PC-9 (cell line): Measurements from ENCODE around the gene IL1RAPL1. TPM values are rescaled to one million over a fixed set of nuclear protein-coding genes. Genes with fewer than 3 reads are reported as not detected.

ENCODE experiments used
- BruUV-seq: library from RNA; stranded (reverse); fragments of 400-500 nt; replicated peaks from 2 replicates; lab custom pipeline; 2021; lab: Mats Ljungman, UMichigan
- CTCF ChIA-PET: fragments of 300-600 bp; sonication (Branson Sonifier 250); formaldehyde crosslinking; loops from one replicate; lab custom pipeline; 2022; ENCODE audit warnings: antibody characterized with exemption; lab: Charles Lee
- POLR2A ChIA-PET: fragments of 300-600 bp; sonication (Branson Sonifier 250); formaldehyde crosslinking; loops from one replicate; lab custom pipeline; 2022; ENCODE audit warnings: antibody characterized with exemption; ENCODE audit not compliant: unreplicated experiment; lab: Charles Lee
- DNase-seq, 2 experiments: peaks; one replicate each; pipeline versions ENCODE4 v3.0.0 to v3.0.0-alpha.2; 2015 to 2022; ENCODE audit warnings: mixed read lengths in 1 of 2
- H2AFZ ChIP-seq: fragments of 200-600 bp; sonication (generic); 2 replicates; pipeline ENCODE4 v1.8.1; 2017; ENCODE audit warnings: antibody characterized with exemption
- H3F3A ChIP-seq: fragments of 200-600 bp; sonication (generic); 2 replicates; pipeline ENCODE4 v1.8.1; 2017; ENCODE audit warnings: antibody characterized with exemption, mild to moderate bottlenecking, low read depth; ENCODE audit not compliant: insufficient read depth
- H3K27ac ChIP-seq: fragments of 200-600 bp; sonication (generic); 2 replicates; pipeline ENCODE4 v1.6.1; 2016; ENCODE audit warnings: mixed run types
- H3K27me3 ChIP-seq: fragments of 200-600 bp; sonication (generic); 2 replicates; pipeline ENCODE4 v1.6.1; 2016; ENCODE audit warnings: low read depth, mixed run types; ENCODE audit not compliant: insufficient read depth
- H3K36me3 ChIP-seq: fragments of 200-600 bp; sonication (generic); 2 replicates; pipeline ENCODE4 v1.6.1; 2016; ENCODE audit warnings: low read depth, mixed run types
- H3K4me1 ChIP-seq: fragments of 200-600 bp; sonication (generic); replicated peaks from 2 replicates; pipeline ENCODE4 v1.6.1; 2016; ENCODE audit warnings: mixed run types; ENCODE audit not compliant: insufficient read depth
- H3K4me2 ChIP-seq: fragments of 200-600 bp; sonication (generic); 2 replicates; pipeline ENCODE4 v1.6.1; 2017; ENCODE audit warnings: mixed run types
- H3K4me3 ChIP-seq: fragments of 200-600 bp; sonication (generic); 2 replicates; pipeline ENCODE4 v1.6.1; 2016; ENCODE audit warnings: mixed run types
- H3K79me2 ChIP-seq: fragments of 200-600 bp; sonication (generic); 2 replicates; pipeline ENCODE4 v1.6.1; 2017; ENCODE audit warnings: low read depth, mixed run types
- H3K9me2 ChIP-seq: fragments of 200-600 bp; sonication (generic); 2 replicates; pipeline ENCODE4 v1.8.1; 2017; ENCODE audit warnings: mild to moderate bottlenecking; ENCODE audit not compliant: insufficient read depth
- H3K9me3 ChIP-seq: fragments of 200-600 bp; sonication (generic); 2 replicates; pipeline ENCODE4 v1.8.1; 2016; ENCODE audit warnings: low read depth; ENCODE audit not compliant: insufficient read depth
- H4K20me1 ChIP-seq: fragments of 200-600 bp; sonication (generic); 2 replicates; pipeline ENCODE4 v1.8.1; 2017; ENCODE audit not compliant: insufficient read depth
- EZH2 ChIP-seq: fragments of 200-600 bp; sonication (generic); IDR thresholded peaks from 2 replicates; pipeline ENCODE4 v1.8.0; 2017; ENCODE audit warnings: antibody characterized with exemption, low read depth
- intact Hi-C: fragments of 100-400 bp; cut with micrococcal nuclease; formaldehyde crosslinking; loops from one replicate; pipeline ENCODE4 v1.10.0; 2022; ENCODE audit not compliant: unreplicated experiment
- total RNA-seq: library from RNA; stranded (reverse); gene quantifications from 2 replicates; pipeline ENCODE4 v1.2.3, GENCODE V29; 2021
- TF ChIP-seq, protein P1 (sequence below): fragments of 200-600 bp; sonication (generic); conservative IDR thresholded peaks from 2 replicates; pipeline ENCODE4 v1.6.1; 2017; ENCODE audit warnings: mixed run types, antibody characterized with exemption, mild to moderate bottlenecking, moderate library complexity

Gene IL1RAPL1
- total RNA-seq, 1 experiment from 2014 or later, result 0.26 TPM

DNA sequence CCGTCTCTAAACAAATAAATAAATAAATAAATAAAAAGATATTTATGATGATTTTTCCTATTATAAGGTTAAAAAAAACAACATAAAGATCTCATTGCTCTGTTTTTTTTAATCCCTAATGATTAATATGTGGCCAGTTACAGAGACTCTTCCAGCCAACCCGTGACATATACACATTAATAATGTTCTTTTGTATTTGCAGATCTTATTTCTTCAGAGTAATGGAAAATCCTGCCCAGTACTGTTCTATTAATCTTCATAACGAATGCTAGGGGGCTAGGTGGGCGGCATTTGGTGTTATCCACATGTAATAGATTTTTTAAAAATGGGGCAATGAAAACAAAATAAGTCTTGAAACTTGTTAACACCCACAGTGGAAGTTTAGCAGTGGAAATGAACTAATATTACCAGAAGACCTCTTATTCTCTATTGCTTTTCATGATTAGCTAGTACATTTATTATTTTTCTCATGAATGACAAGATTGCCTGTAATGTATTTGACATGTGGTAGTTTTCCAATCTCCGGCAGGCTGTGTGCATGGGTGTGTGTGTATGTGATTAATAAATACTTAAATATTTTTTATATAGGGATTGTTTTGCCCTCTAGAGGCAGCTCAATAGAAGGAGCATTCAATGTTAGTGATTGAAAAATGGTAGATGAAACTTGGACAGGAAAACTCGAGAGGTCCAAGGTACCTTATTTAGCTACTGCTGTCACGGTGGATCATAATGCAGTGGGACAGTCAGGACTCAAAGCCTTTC is 457.4 kb downstream of the IL1RAPL1 start:
- Histone ChIP-seq H3K9me3 (no peaks in the 10 kb centered on the region), H3K27me3 (no peaks in the 10 kb centered on the region), H3F3A (no peaks in the 10 kb centered on the region), H3K4me2 (no peak overlapping the region), H3K4me3 (no peak overlapping the region), H4K20me1 (no peaks in the 10 kb centered on the region), H2AFZ (no peak overlapping the region), H3K36me3 (no peaks in the 10 kb centered on the region), H3K9me2 (no peaks in the 10 kb centered on the region), H3K27ac (no peak overlapping the region), H3K4me1 (no peaks in the 10 kb centered on the region), H3K79me2 (no peaks in the 10 kb centered on the region)
- ChIA-PET POLR2A (no interaction called here), CTCF (no interaction called here)
- no peak for DNase-seq
- intact Hi-C loops, result no loop called here
- TF ChIP-seq EZH2, result no peak
- TF ChIP-seq, protein P1, sequence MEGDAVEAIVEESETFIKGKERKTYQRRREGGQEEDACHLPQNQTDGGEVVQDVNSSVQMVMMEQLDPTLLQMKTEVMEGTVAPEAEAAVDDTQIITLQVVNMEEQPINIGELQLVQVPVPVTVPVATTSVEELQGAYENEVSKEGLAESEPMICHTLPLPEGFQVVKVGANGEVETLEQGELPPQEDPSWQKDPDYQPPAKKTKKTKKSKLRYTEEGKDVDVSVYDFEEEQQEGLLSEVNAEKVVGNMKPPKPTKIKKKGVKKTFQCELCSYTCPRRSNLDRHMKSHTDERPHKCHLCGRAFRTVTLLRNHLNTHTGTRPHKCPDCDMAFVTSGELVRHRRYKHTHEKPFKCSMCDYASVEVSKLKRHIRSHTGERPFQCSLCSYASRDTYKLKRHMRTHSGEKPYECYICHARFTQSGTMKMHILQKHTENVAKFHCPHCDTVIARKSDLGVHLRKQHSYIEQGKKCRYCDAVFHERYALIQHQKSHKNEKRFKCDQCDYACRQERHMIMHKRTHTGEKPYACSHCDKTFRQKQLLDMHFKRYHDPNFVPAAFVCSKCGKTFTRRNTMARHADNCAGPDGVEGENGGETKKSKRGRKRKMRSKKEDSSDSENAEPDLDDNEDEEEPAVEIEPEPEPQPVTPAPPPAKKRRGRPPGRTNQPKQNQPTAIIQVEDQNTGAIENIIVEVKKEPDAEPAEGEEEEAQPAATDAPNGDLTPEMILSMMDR, result no peak; the same call in 1 of the 2 replicates
- BruUV-seq, result no TSS peak

- TF ChIP-seq EZH2, result no peak
- TF ChIP-seq, protein P1, result no peak
- Histone ChIP-seq H3K36me3 (no peaks in the 10 kb centered on the region), H3K9me2 (no peaks in the 10 kb centered on the region), H3K9me3 (no peaks in the 10 kb centered on the region), H3F3A (no peaks in the 10 kb centered on the region), H3K4me1 (no peaks in the 10 kb centered on the region), H2AFZ (no peak overlapping the region), H3K79me2 (no peaks in the 10 kb centered on the region), H3K4me3 (no peak overlapping the region), H4K20me1 (no peaks in the 10 kb centered on the region), H3K4me2 (no peak overlapping the region), H3K27ac (no peak overlapping the region), H3K27me3 (no peaks in the 10 kb centered on the region)
- intact Hi-C loops, result no loop called here
- no peak for DNase-seq
- CTCF ChIA-PET, result no interaction called here
- BruUV-seq, result no TSS peak
- POLR2A ChIA-PET, result no interaction called here
These were observed 478.2 kb downstream of the IL1RAPL1 start for GRCh38 chrX:29065477-29065876.

GRCh38 chrX:29066516-29066915 is 479.3 kb downstream of the IL1RAPL1 start:
- ChIA-PET CTCF (no interaction called here), POLR2A (no interaction called here)
- Histone ChIP-seq H3K4me3 (no peak overlapping the region), H3K9me2 (no peaks in the 10 kb centered on the region), H3K27ac (no peak overlapping the region), H3K4me1 (no peaks in the 10 kb centered on the region), H3K9me3 (no peaks in the 10 kb centered on the region), H3K79me2 (no peaks in the 10 kb centered on the region), H3K27me3 (no peaks in the 10 kb centered on the region), H4K20me1 (no peaks in the 10 kb centered on the region), H3F3A (no peaks in the 10 kb centered on the region), H3K36me3 (no peaks in the 10 kb centered on the region), H2AFZ (no peak overlapping the region), H3K4me2 (no peak overlapping the region)
- TF ChIP-seq EZH2, result no peak
- TF ChIP-seq, protein P1, result no peak
- BruUV-seq, result no TSS peak
- no peak for DNase-seq
- intact Hi-C loops, result no loop called here
